Raji (cell line): ENCODE results near the gene CLDN6.

ENCODE experiments used
- POLR2A ChIP-seq: IDR thresholded peaks from 2 replicates; pipeline ENCODE4 v1.6.1; 2011; ENCODE audit warnings: low read depth, low read length, control low read depth; ENCODE audit not compliant: insufficient read depth

CLDN6 gene

DNA sequence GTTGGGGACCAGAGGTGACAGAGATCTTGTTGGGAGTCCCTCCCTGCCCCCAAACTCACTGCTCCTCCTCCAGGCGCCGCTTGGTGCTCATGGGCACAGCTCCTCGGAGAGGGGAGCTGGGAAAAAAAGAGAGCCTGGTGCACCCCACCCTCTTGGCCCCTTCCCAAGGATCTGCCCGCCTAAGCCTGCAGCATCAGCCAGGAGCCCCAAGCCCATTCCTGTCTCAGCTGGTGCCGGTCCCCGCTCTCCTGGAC, 5.4 kb upstream of the CLDN6 start:
- TF ChIP-seq POLR2A, result no peak

DNA sequence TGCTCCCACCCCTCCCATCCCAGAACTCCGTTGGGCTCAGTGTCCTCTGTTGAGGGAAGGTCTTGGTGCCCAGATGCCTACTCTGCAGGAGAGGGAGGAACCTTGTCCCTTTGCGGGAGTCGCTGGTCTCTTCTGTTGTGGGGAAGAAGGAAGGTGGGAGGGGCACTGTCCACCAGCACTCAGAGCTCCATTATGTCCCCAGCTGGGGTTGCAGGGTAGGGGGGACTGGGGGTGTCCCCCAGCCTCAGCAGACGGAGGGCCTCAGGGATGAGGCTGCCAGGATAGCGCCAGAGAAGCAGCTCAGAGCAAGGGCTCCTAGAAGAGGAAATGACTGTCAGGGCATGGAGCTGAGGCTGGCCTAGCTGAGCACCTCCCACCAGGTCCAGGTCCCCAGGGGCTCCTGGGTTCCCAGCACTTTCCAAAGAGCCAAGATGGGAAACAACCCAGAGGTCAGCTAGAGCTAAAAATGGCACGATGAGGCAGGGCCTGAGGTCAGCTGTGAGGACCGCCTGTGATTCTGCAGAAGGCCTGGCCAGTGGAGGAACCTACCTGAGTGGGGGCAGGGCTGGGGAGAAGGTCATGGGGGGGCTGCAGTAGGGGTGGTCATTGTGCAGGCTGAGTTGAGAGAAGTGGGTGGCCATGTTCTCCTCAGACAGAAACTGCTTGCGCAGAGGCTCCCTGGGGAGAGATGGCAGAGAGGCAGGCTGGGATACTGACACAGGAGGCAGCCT, 4.9 kb upstream of the CLDN6 start:
- TF ChIP-seq POLR2A, result no peak

DNA sequence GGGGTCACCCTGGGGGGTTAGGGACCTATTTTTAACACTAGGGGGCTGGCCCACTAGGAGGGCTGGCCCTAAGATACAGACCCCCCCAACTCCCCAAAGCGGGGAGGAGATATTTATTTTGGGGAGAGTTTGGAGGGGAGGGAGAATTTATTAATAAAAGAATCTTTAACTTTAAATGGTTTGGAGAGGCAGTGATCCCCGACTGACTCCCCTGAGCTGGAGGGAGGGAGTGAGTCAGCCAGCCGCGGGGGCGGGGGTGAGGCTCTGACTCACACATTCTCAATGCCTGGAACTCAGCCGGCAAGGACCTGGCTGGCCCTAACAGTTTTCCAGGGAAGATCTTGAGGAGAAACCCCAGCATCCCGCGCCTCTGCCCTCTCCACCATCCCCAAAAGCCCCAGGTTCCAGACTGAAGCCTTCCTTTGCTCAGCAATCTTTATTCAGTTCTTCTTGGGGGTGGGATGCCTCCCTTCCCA, 4.3 kb upstream of the CLDN6 start:
- TF ChIP-seq POLR2A, result 0 out of 2 replicates have a peak, but pooled peaks have one; percentile 15

DNA sequence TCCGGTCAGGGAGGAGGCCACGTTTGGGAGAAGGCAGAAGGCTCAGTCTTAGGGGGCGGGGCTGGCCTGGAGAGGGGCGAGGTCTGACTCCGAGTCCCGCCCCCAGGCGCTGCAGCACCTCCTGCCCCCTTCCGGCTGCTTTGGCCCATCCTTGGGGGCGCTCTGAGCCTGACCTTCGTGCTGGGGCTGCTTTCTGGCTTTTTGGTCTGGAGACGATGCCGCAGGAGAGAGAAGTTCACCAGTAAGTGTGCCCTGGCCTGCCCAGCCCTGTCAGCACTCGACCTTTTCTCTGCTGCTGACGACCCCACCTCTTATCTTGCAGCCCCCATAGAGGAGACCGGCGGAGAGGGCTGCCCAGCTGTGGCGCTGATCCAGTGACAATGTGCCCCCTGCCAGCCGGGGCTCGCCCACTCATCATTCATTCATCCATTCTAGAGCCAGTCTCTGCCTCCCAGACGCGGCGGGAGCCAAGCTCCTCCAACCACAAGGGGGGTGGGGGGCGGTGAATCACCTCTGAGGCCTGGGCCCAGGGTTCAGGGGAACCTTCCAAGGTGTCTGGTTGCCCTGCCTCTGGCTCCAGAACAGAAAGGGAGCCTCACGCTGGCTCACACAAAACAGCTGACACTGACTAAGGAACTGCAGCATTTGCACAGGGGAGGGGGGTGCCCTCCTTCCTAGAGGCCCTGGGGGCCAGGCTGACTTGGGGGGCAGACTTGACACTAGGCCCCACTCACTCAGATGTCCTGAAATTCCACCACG, 3.6 kb upstream of the CLDN6 start:
- TF ChIP-seq POLR2A, result no peak

DNA sequence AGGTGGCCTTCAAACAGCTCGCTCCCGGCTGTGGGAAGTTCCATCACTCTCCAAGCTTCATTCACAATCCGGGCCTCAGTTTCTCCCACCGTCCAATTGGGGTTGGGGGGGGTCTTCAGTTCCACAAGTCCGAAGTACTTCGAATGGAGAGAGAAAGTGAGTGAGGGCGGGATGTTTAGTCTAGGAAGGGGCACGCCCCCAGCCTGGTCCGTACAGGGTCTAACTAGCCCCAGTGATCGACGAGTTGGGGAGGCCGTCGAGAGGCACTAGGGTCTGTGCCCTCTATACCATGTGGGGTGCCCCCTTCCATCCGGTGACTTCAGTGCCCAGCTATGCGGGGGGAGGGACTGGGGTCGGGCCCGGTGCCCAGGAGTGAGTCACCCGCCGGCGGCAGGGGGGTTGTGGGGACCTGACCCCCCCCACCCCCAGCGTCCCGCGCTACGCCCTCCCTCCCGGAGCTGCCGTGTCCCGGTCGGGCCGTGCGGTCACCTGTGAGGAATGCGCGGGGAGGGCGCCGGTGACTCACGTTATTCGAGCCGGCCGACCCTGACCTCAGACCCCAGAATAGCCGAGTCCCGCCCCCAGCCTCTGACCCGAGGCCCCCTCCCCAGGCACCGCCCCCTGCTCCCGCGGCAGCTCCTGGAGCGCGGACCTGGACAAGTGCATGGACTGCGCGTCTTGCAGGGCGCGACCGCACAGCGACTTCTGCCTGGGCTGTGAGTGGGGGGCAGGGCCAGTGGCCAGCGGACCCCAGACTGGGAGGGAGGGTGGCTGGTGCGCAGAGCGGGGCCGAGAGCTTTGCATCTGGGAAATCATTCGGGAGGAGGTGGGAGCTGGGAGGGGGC, 2.8 kb upstream of the CLDN6 start:
- no peak for TF ChIP-seq POLR2A

DNA sequence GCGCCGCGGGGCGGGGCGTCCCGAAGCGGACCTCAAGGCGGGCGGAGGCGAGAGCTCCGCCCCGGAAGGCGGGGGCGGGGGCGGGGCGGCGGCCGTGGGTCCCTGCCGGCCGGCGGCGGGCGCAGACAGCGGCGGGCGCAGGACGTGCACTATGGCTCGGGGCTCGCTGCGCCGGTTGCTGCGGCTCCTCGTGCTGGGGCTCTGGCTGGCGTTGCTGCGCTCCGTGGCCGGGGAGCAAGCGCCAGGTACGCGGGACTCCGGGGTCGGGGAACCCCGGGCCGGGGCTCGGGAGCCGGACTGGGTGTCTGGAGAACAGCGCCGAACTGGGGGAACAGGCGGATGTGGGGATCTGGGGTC, 2.2 kb upstream of the CLDN6 start, which contains the start of gene TNFRSF12A:
Gene TNFRSF12A, plus strand, starts transcription at position 122 of the 357 bp plus-strand sequence. Its CDS starts 30 bp downstream, at position 152.
- peak; percentile 83 for TF ChIP-seq POLR2A

- TF ChIP-seq POLR2A, result no peak
Measured at GRCh38 chr16:3019594-3020246, 1.7 kb upstream of the CLDN6 start.

DNA sequence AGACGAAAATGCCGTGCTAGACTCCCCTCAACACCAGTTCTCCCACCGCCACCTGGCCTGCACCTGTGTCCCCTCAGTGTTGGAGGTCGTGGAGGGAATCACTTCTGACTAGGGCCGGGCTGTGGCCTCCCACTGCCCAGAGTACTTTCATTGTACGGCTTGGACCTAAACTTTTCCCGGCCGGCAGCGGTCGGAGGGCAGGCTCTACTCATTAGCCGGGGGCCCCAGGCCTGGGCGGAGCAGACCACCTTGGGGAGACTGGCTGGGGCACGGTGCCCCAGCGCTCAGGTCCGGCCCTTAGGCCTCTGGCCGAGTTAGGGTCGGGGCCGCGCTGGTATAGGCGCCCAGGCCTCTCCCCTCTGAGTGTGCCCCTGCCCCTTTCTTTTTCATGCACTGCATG, 639 bp downstream of the CLDN6 start:
- TF ChIP-seq POLR2A, result no peak

DNA sequence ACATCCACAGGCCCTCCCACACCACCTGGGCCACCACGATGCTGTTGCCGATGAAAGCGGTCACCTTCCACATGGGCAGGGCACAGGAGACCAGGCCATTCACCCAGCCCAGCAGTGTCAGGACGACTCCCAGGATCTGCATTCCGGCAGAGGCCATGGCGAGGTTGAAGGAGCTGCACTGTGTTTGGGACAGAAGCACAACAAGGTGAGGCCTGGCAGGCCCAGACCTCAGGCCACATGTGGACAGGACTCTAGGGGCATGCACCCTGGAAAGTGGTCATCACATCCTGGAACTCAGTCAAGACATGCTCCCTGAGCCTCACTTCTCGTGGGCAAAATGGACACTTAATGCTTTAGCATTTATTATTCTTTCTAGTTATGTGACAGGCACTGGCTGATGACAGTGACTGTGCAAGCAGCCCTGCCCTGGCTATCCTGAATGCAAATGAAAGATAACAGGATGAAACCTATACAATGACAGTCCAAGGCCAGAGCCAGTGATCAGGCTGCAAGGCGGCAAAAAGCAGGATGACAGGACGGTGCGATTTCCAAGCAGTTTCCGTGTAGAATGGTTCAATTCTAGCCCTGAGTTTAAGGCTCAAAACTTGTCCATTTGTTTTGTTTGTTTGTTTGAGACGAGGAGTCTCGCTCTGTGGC, 2.0 kb downstream of the CLDN6 start:
- TF ChIP-seq POLR2A, result no peak

DNA sequence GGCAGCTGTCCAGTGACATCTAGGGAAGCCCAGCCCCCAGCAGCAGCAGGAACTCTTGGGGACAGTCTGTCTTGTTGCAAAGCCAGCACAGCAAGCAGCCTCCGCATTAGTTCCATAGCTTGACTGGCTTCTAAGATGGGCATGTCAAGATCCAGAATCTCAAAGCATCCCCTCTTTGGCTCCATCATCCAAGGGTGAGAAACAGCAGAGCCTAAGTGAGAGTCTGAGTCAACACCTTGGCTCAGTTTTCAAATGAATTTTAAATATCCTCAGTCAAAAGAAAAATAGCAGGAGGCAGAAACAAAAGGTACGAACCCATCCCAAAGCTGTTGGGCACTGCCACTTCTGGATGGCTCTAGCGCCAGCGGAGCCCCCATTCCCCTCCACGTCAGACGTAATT, 3.0 kb downstream of the CLDN6 start:
- no peak for TF ChIP-seq POLR2A

DNA sequence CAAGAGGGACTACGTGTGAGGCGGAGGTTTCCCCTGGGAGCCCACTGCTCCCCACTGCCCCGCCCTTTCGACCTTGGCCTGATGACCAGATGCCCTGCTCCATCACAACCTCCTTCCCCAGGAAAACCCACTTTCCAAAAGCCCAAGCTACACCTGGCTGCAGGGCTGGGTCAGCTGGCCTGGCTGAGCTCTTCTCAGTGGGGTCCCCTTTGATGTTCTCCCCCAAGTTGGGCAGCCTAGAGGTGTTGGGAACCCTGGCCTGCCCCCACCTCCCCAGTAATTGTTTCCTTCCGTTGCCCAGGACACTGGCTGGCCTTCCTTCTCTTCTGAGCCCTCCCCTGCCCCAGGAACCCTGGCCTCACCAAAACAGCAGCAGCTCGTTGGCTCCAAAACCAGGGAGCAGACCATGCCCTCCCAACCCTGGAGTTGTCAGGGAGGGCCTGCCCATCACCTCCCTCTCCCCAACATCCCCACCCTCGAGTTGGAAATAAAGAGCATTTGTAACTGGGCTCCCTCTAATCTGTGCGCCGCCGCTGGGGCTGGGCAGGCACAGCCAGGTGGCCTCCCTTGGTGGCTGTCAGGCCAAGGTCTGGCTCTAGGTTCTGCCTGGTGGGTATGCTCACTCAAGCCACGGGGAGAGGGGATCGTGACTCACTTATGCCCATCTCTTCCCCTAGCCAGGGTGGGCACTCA, 3.8 kb downstream of the CLDN6 start:
- no peak for TF ChIP-seq POLR2A

DNA sequence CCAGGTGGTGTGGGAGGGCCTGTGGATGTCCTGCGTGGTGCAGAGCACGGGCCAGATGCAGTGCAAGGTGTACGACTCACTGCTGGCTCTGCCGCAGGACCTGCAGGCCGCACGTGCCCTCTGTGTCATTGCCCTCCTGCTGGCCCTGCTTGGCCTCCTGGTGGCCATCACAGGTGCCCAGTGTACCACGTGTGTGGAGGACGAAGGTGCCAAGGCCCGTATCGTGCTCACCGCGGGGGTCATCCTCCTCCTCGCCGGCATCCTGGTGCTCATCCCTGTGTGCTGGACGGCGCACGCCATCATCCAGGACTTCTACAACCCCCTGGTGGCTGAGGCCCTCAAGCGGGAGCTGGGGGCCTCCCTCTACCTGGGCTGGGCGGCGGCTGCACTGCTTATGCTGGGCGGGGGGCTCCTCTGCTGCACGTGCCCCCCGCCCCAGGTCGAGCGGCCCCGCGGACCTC, 4.5 kb downstream of the CLDN6 start:
- TF ChIP-seq POLR2A, result no peak

GRCh38 chr16:3012828-3013420, 5.1 kb downstream of the CLDN6 start, which contains the start of gene CLDN9:
CLDN9 (plus strand) TSS chr16:3012923; CDS start chr16:3013363, 440 bp downstream.
- no peak for TF ChIP-seq POLR2A
